ENCODE measurements around the gene C1orf87.

The C1orf87 gene

DNA sequence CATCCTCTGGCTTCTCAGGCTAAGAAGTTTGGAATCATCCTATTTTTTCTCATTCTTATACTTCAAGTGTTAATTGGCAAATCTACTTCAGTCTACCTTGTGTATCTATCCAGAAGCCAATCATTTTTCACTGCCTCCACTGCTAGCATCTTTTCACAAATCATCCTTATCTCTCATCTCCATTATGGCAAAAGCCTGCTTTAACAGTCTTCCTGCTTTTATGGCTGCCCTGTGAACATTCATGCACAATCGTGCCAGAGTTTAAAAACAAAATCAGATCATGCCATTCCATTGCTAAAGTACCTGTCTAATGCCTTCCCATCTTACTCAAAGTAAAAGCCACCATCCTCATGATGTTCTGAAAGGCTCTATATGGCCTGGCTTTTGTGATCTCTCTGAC is 127.8 kb downstream of the C1orf87 start:
- DNase-seq: no peak
